CD14-positive monocyte (primary cell): Measurements from ENCODE around the gene TRAT1. TPM values are rescaled to one million over a fixed set of nuclear protein-coding genes. Genes with fewer than 3 reads are reported as not detected.

Source experiments
- DNase-seq, 3 donors: peaks; one replicate each; pipeline ENCODE4 v3.0.0-alpha.2; 2011 to 2022
- H2AFZ ChIP-seq: 2 replicates; pipeline ENCODE4 v1.6.0; 2012; ENCODE audit warnings: mild to moderate bottlenecking, low read depth, low read length, inconsistent platforms; ENCODE audit not compliant: insufficient read depth, poor library complexity, severe bottlenecking
- H3K27ac ChIP-seq, 2 donors: 1 replicate in 1 of 2; 2 replicates in 1 of 2; pipeline ENCODE4 v1.5.1; 2012 to 2013; ENCODE audit warnings: low read length in 2 of 2, control low read depth in 1 of 2, inconsistent platforms in 1 of 2, low read depth in 1 of 2, mild to moderate bottlenecking in 1 of 2
- H3K27me3 ChIP-seq, 2 donors: one replicate each; pipeline versions ENCODE4 v1.6.0 to v1.6.1; 2011 to 2013; ENCODE audit warnings: low read length in 2 of 2; ENCODE audit not compliant: control insufficient read depth in 2 of 2, insufficient read depth in 2 of 2
- H3K36me3 ChIP-seq, 2 donors: replicated peaks in 1 of 2; 1 replicate in 1 of 2; 2 replicates in 1 of 2; pipeline versions ENCODE4 v1.5.1 to v1.6.1; 2012 to 2013; ENCODE audit warnings: low read length in 2 of 2, control low read depth in 1 of 2, inconsistent platforms in 1 of 2, mild to moderate bottlenecking in 1 of 2; ENCODE audit not compliant: insufficient read depth in 2 of 2, control insufficient read depth in 1 of 2
- H3K4me1 ChIP-seq, 2 donors: 1 replicate in 1 of 2; 2 replicates in 1 of 2; pipeline versions ENCODE4 v1.5.1 to v1.6.1; 2012 to 2013; ENCODE audit warnings: low read length in 2 of 2, control low read depth in 1 of 2, inconsistent platforms in 1 of 2, mild to moderate bottlenecking in 1 of 2, moderate library complexity in 1 of 2; ENCODE audit not compliant: insufficient read depth in 2 of 2, control insufficient read depth in 1 of 2
- H3K4me2 ChIP-seq: replicated peaks from 2 replicates; pipeline ENCODE3; 2012; ENCODE audit warnings: low read length, moderate library complexity, mild to moderate bottlenecking; ENCODE audit not compliant: poor library complexity, severe bottlenecking; ENCODE audit errors: extremely low read depth
- H3K4me3 ChIP-seq, 3 experiments: fragments of 200-600 bp in 1 of 3; sonication (generic) in 1 of 3; replicated peaks in 1 of 3; 1 replicate in 2 of 3; 2 replicates in 1 of 3; pipeline ENCODE4 v1.5.1; 2011 to 2013; ENCODE audit warnings: low read length in 3 of 3, mild to moderate bottlenecking in 3 of 3, control low read depth in 2 of 3, low read depth in 2 of 3, inconsistent platforms in 1 of 3, moderate library complexity in 1 of 3
- H3K79me2 ChIP-seq: 2 replicates; pipeline ENCODE4 v1.6.0; 2012; ENCODE audit warnings: mild to moderate bottlenecking, control low read depth, inconsistent platforms, low read length, moderate library complexity; ENCODE audit not compliant: insufficient read depth
- H3K9ac ChIP-seq: 2 replicates; pipeline ENCODE4 v1.6.0; 2017; ENCODE audit warnings: low read length, mild to moderate bottlenecking; ENCODE audit not compliant: insufficient read depth, poor library complexity, severe bottlenecking
- H3K9me3 ChIP-seq, 2 donors: replicated peaks in 1 of 2; 1 replicate in 1 of 2; 2 replicates in 1 of 2; pipeline versions ENCODE4 v1.5.1 to v1.6.1; 2012 to 2013; ENCODE audit warnings: low read length in 2 of 2, control low read depth in 1 of 2; ENCODE audit not compliant: control insufficient read depth in 1 of 2, insufficient read depth in 1 of 2
- H4K20me1 ChIP-seq: 2 replicates; pipeline ENCODE4 v1.6.0; 2012; ENCODE audit warnings: mild to moderate bottlenecking, low read length, control low read depth, moderate library complexity; ENCODE audit not compliant: insufficient read depth
- H3K27ac Mint-ChIP-seq, 7 donors: one replicate each; pipeline ENCODE4 v1.8.0; 2020; ENCODE audit warnings: mild to moderate bottlenecking in 7 of 7, mixed read lengths in 7 of 7, moderate library complexity in 6 of 7, inconsistent platforms in 2 of 7
- H3K27me3 Mint-ChIP-seq, 3 donors: one replicate each; pipeline ENCODE4 v1.8.0; 2021 to 2022; ENCODE audit warnings: low read depth in 3 of 3, mild to moderate bottlenecking in 3 of 3, mixed read lengths in 3 of 3, moderate library complexity in 3 of 3, inconsistent platforms in 1 of 3
- H3K36me3 Mint-ChIP-seq, 2 donors: one replicate each; pipeline ENCODE4 v1.8.0; 2020; ENCODE audit warnings: mixed read lengths in 2 of 2, inconsistent platforms in 1 of 2, mild to moderate bottlenecking in 1 of 2
- H3K4me1 Mint-ChIP-seq: one replicate; pipeline ENCODE4 v1.8.0; 2020; ENCODE audit warnings: mild to moderate bottlenecking, mixed read lengths
- H3K4me3 Mint-ChIP-seq, 2 donors: one replicate each; pipeline ENCODE4 v1.8.0; 2020; ENCODE audit warnings: mild to moderate bottlenecking in 2 of 2, mixed read lengths in 2 of 2, moderate library complexity in 1 of 2
- H3K9me3 Mint-ChIP-seq, 7 donors: one replicate each; pipeline ENCODE4 v1.8.0; 2020 to 2022; ENCODE audit warnings: mixed read lengths in 7 of 7, mild to moderate bottlenecking in 6 of 7, moderate library complexity in 6 of 7, inconsistent platforms in 2 of 7
- CTCF ChIP-seq: fragments of 200-600 bp; IDR thresholded peaks from one replicate; pipeline ENCODE4 v1.8.0; 2022; ENCODE audit warnings: antibody characterized with exemption, mild to moderate bottlenecking
- WGBS: methylation state at CpG from one replicate; pipeline ENCODE4 v1.1.5; 2013; ENCODE audit warnings: missing lambda C conversion rate; ENCODE audit not compliant: insufficient coverage; 5-methylcytosine and 5-hydroxymethylcytosine counted together
- intact Hi-C, 2 donors: fragments of 100-400 bp; cut with micrococcal nuclease; formaldehyde crosslinking; loops; one replicate each; pipeline versions ENCODE4 v1.15.0 to v1.15.1; 2023
- polyA plus RNA-seq, 3 donors: library from polyadenylated mRNA; depleted of rRNA in 1 of 3; unstranded in 2 of 3; stranded (reverse) in 1 of 3; fragments of 300-500 nt in 2 of 3; fragments of >200 nt in 1 of 3; fragmentation: Illumina TruSeq in 2 of 3; gene quantifications; 1 replicate in 2 of 3; 2 replicates in 1 of 3; pipeline ENCODE4 v1.2.3, GENCODE V29; 2012 to 2021

TRAT1 gene
- polyA plus RNA-seq, 3 donors, result 0.04 to 0.37 (median 0.33) TPM

GRCh38 chr3:108838436-108838835 is 15.8 kb downstream of the TRAT1 start:
- no peaks in the 10 kb centered on the region for H3K79me2 ChIP-seq
- no peak overlapping the region for H3K27ac ChIP-seq
- no peak overlapping the region for H3K9ac ChIP-seq
- no peaks in the 10 kb centered on the region for H4K20me1 ChIP-seq
- intact Hi-C loops, result no loop called here
- H3K4me2 ChIP-seq, result no peak overlapping the region
- H3K9me3 ChIP-seq, result no peaks in the 10 kb centered on the region
- no peaks in the 10 kb centered on the region for H3K36me3 ChIP-seq
- H3K4me3 ChIP-seq, result no peak overlapping the region
- H3K27me3 ChIP-seq, result no peaks in the 10 kb centered on the region
- WGBS, result no CpG with 5 or more reads among the region's 3 CpGs
- Mint-ChIP-seq H3K27ac (no peak overlapping the region), H3K4me3 (no peak overlapping the region), H3K27me3 (peaks cover 0 to 3% (median 0%) of the 10 kb centered on the region in 3 donors), H3K36me3 (no peaks in the 10 kb centered on the region), H3K9me3 (peaks cover 0 to 2% (median 0%) of the 10 kb centered on the region in 7 donors), H3K4me1 (no peaks in the 10 kb centered on the region)
- no peaks in the 10 kb centered on the region for H3K4me1 ChIP-seq
- H2AFZ ChIP-seq, result no peak overlapping the region
- no peak for DNase-seq
- no peak for TF ChIP-seq CTCF

DNA sequence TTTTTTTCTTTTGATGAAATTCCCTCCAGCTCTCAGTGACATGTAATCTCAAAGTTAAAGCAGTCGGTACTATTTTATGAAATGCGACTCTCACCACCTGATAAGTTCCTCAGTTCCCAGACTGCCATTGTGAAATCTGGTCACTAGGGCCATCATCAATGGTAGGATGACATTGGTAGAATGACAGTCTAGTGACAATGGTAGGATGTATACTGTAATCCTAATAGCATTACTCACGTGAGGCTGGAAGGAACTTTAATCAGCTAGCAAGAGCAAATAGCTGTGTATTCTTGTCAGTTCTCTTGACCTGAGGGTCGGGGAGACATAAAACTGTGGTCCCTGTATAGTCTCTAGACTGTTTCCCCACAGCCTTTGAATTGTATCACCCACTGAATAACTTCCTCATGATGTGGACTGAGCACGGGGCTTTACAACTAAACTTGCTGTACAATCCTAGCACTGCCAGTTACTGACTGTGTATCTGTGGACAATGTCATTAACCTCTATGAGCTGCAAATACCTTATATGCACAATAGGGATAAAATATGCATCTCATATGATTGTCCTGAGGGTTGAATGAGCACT is 23.2 kb downstream of the TRAT1 start:
- Histone ChIP-seq H2AFZ (no peak overlapping the region), H3K27me3 (no peaks in the 10 kb centered on the region), H3K4me3 (no peak overlapping the region), H3K9ac (no peak overlapping the region), H3K9me3 (no peaks in the 10 kb centered on the region), H3K27ac (no peak overlapping the region), H3K4me2 (no peak overlapping the region), H3K36me3 (no peaks in the 10 kb centered on the region), H4K20me1 (no peaks in the 10 kb centered on the region), H3K79me2 (no peaks in the 10 kb centered on the region), H3K4me1 (no peaks in the 10 kb centered on the region)
- Mint-ChIP-seq H3K36me3 (no peaks in the 10 kb centered on the region), H3K9me3 (peaks cover 0 to 2% (median 0%) of the 10 kb centered on the region in 7 donors), H3K4me3 (no peak overlapping the region), H3K4me1 (no peaks in the 10 kb centered on the region), H3K27me3 (no peaks in the 10 kb centered on the region), H3K27ac (no peak overlapping the region)
- no CpG with 5 or more reads among the region's 5 CpGs for WGBS
- intact Hi-C loops, result no loop called here
- DNase-seq, result no peak
- no peak for TF ChIP-seq CTCF
